ENCODE results near the gene DPCD. TPM values are rescaled to one million over a fixed set of nuclear protein-coding genes. Genes with fewer than 3 reads are reported as not detected.

DPCD gene
- polyA plus RNA-seq, 2 donors, result 17.3 to 28.3 TPM

GRCh38 chr10:101572785-101573184 is 15.3 kb upstream of the DPCD start:
- 91 to 93% methylated on average over 2 of the region's 2 CpGs for WGBS, 2 donors
- Histone ChIP-seq H3K36me3 (ENCODE audit: control insufficient read depth in 2 of 2, insufficient read depth in 2 of 2, low read length in 1 of 2) (no peaks in the 10 kb centered on the region), H3K27me3 (ENCODE audit: control insufficient read depth in 1 of 2, insufficient read depth in 2 of 2, low read length in 2 of 2) (peaks cover 0 to 2% of the 10 kb centered on the region in 2 donors)

GRCh38 chr10:101573885-101574753 is 14.0 kb upstream of the DPCD start:
- peaks cover 0 to 13% of the 10 kb centered on the region in 2 donors for H3K4me1 ChIP-seq (ENCODE audit: control insufficient read depth in 2 of 2, insufficient read depth in 2 of 2, low read length in 1 of 2)
- 88 to 89% methylated on average over 25 of the region's 25 CpGs for WGBS, 2 donors
- H3K27me3 ChIP-seq (ENCODE audit: control insufficient read depth in 1 of 2, insufficient read depth in 2 of 2, low read length in 2 of 2), result no peaks in the 10 kb centered on the region
- H3K9me3 ChIP-seq (ENCODE audit: control insufficient read depth in 2 of 2, insufficient read depth in 1 of 2, low read depth in 1 of 2, low read length in 1 of 2), result peaks cover 0 to 5% of the 10 kb centered on the region in 2 donors
- H3K36me3 ChIP-seq (ENCODE audit: control insufficient read depth in 2 of 2, insufficient read depth in 2 of 2, low read length in 1 of 2), result peaks cover 0 to 6% of the 10 kb centered on the region in 2 donors
- H3K4me3 ChIP-seq (ENCODE audit: low read depth in 1 of 2, low read length in 2 of 2), result no peak overlapping the region
- no peak overlapping the region for H3K27ac ChIP-seq (ENCODE audit: low read depth in 2 of 2, low read length in 1 of 2)

More at GRCh38 chr10:101572785-101573184, 15.3 kb upstream of the DPCD start:
- Histone ChIP-seq H3K9me3 (ENCODE audit: control insufficient read depth in 2 of 2, insufficient read depth in 1 of 2, low read depth in 1 of 2, low read length in 1 of 2) (peaks cover 0 to 5% of the 10 kb centered on the region in 2 donors), H3K4me3 (ENCODE audit: low read depth in 1 of 2, low read length in 2 of 2) (no peak overlapping the region), H3K4me1 (ENCODE audit: control insufficient read depth in 2 of 2, insufficient read depth in 2 of 2, low read length in 1 of 2) (peaks cover 0 to 13% of the 10 kb centered on the region in 2 donors), H3K27ac (ENCODE audit: low read depth in 2 of 2, low read length in 1 of 2) (no peak overlapping the region)

GRCh38 chr10:101575091-101575490 is 13.0 kb upstream of the DPCD start:
- no peaks in the 10 kb centered on the region for H3K27me3 ChIP-seq (ENCODE audit: control insufficient read depth in 1 of 2, insufficient read depth in 2 of 2, low read length in 2 of 2)
- no peak overlapping the region for H3K4me3 ChIP-seq (ENCODE audit: low read depth in 1 of 2, low read length in 2 of 2)
- no peak overlapping the region for H3K27ac ChIP-seq (ENCODE audit: low read depth in 2 of 2, low read length in 1 of 2)
- H3K9me3 ChIP-seq (ENCODE audit: control insufficient read depth in 2 of 2, insufficient read depth in 1 of 2, low read depth in 1 of 2, low read length in 1 of 2), result peaks cover 0 to 5% of the 10 kb centered on the region in 2 donors
- peaks cover 0 to 15% of the 10 kb centered on the region in 2 donors for H3K36me3 ChIP-seq (ENCODE audit: control insufficient read depth in 2 of 2, insufficient read depth in 2 of 2, low read length in 1 of 2)
- 77 to 86% methylated on average over 3 of the region's 3 CpGs for WGBS, 2 donors
- peaks cover 0 to 11% of the 10 kb centered on the region in 2 donors for H3K4me1 ChIP-seq (ENCODE audit: control insufficient read depth in 2 of 2, insufficient read depth in 2 of 2, low read length in 1 of 2)

GRCh38 chr10:101575580-101576210 is 12.4 kb upstream of the DPCD start:
- no peak overlapping the region for H3K4me3 ChIP-seq (ENCODE audit: low read depth in 1 of 2, low read length in 2 of 2)
- peaks cover 0 to 7% of the 10 kb centered on the region in 2 donors for H3K4me1 ChIP-seq (ENCODE audit: control insufficient read depth in 2 of 2, insufficient read depth in 2 of 2, low read length in 1 of 2)
- no peaks in the 10 kb centered on the region for H3K27me3 ChIP-seq (ENCODE audit: control insufficient read depth in 1 of 2, insufficient read depth in 2 of 2, low read length in 2 of 2)
- H3K27ac ChIP-seq (ENCODE audit: low read depth in 2 of 2, low read length in 1 of 2), result no peak overlapping the region
- peaks cover 0 to 18% of the 10 kb centered on the region in 2 donors for H3K36me3 ChIP-seq (ENCODE audit: control insufficient read depth in 2 of 2, insufficient read depth in 2 of 2, low read length in 1 of 2)
- 83% methylated on average over 7 of the region's 7 CpGs for WGBS, 2 donors
- H3K9me3 ChIP-seq (ENCODE audit: control insufficient read depth in 2 of 2, insufficient read depth in 1 of 2, low read depth in 1 of 2, low read length in 1 of 2), result peaks cover 0 to 5% of the 10 kb centered on the region in 2 donors

GRCh38 chr10:101576211-101576863 is 11.8 kb upstream of the DPCD start:
- Histone ChIP-seq H3K27me3 (ENCODE audit: control insufficient read depth in 1 of 2, insufficient read depth in 2 of 2, low read length in 2 of 2) (no peaks in the 10 kb centered on the region), H3K9me3 (ENCODE audit: control insufficient read depth in 2 of 2, insufficient read depth in 1 of 2, low read depth in 1 of 2, low read length in 1 of 2) (peaks cover 0 to 5% of the 10 kb centered on the region in 2 donors), H3K4me1 (ENCODE audit: control insufficient read depth in 2 of 2, insufficient read depth in 2 of 2, low read length in 1 of 2) (peaks cover 0 to 1% of the 10 kb centered on the region in 2 donors), H3K27ac (ENCODE audit: low read depth in 2 of 2, low read length in 1 of 2) (no peak overlapping the region), H3K36me3 (ENCODE audit: control insufficient read depth in 2 of 2, insufficient read depth in 2 of 2, low read length in 1 of 2) (peaks cover 0 to 18% of the 10 kb centered on the region in 2 donors), H3K4me3 (ENCODE audit: low read depth in 1 of 2, low read length in 2 of 2) (no peak overlapping the region)
- WGBS, 2 donors, result 81 to 86% methylated on average over 7 of the region's 7 CpGs

GRCh38 chr10:101577121-101577871 is 10.8 kb upstream of the DPCD start:
- 89 to 92% methylated on average over 7 of the region's 7 CpGs for WGBS, 2 donors
- Histone ChIP-seq H3K27ac (ENCODE audit: low read depth in 2 of 2, low read length in 1 of 2) (no peak overlapping the region), H3K36me3 (ENCODE audit: control insufficient read depth in 2 of 2, insufficient read depth in 2 of 2, low read length in 1 of 2) (peaks cover 0 to 18% of the 10 kb centered on the region in 2 donors)

GRCh38 chr10:101578192-101578591 is 9.9 kb upstream of the DPCD start:
- Histone ChIP-seq H3K36me3 (ENCODE audit: control insufficient read depth in 2 of 2, insufficient read depth in 2 of 2, low read length in 1 of 2) (peaks cover 2 to 25% of the 10 kb centered on the region in 2 donors), H3K4me1 (ENCODE audit: control insufficient read depth in 2 of 2, insufficient read depth in 2 of 2, low read length in 1 of 2) (peaks cover 0 to 1% of the 10 kb centered on the region in 2 donors), H3K27ac (ENCODE audit: low read depth in 2 of 2, low read length in 1 of 2) (no peak overlapping the region), H3K4me3 (ENCODE audit: low read depth in 1 of 2, low read length in 2 of 2) (no peak overlapping the region), H3K9me3 (ENCODE audit: control insufficient read depth in 2 of 2, insufficient read depth in 1 of 2, low read depth in 1 of 2, low read length in 1 of 2) (no peaks in the 10 kb centered on the region), H3K27me3 (ENCODE audit: control insufficient read depth in 1 of 2, insufficient read depth in 2 of 2, low read length in 2 of 2) (no peaks in the 10 kb centered on the region)
- 87 to 94% methylated on average over 5 of the region's 5 CpGs for WGBS, 2 donors

More at GRCh38 chr10:101577121-101577871, 10.8 kb upstream of the DPCD start:
- H3K9me3 ChIP-seq (ENCODE audit: control insufficient read depth in 2 of 2, insufficient read depth in 1 of 2, low read depth in 1 of 2, low read length in 1 of 2), result peaks cover 0 to 5% of the 10 kb centered on the region in 2 donors
- peaks cover 0 to 1% of the 10 kb centered on the region in 2 donors for H3K4me1 ChIP-seq (ENCODE audit: control insufficient read depth in 2 of 2, insufficient read depth in 2 of 2, low read length in 1 of 2)
- no peaks in the 10 kb centered on the region for H3K27me3 ChIP-seq (ENCODE audit: control insufficient read depth in 1 of 2, insufficient read depth in 2 of 2, low read length in 2 of 2)
- H3K4me3 ChIP-seq (ENCODE audit: low read depth in 1 of 2, low read length in 2 of 2), result no peak overlapping the region

GRCh38 chr10:101578803-101579515 is 9.2 kb upstream of the DPCD start:
- 89 to 90% methylated on average over 13 of the region's 13 CpGs for WGBS, 2 donors
- Histone ChIP-seq H3K4me3 (ENCODE audit: low read depth in 1 of 2, low read length in 2 of 2) (no peak overlapping the region), H3K36me3 (ENCODE audit: control insufficient read depth in 2 of 2, insufficient read depth in 2 of 2, low read length in 1 of 2) (peaks cover 6 to 30% of the 10 kb centered on the region in 2 donors), H3K27me3 (ENCODE audit: control insufficient read depth in 1 of 2, insufficient read depth in 2 of 2, low read length in 2 of 2) (no peaks in the 10 kb centered on the region), H3K4me1 (ENCODE audit: control insufficient read depth in 2 of 2, insufficient read depth in 2 of 2, low read length in 1 of 2) (peaks cover 0 to 1% of the 10 kb centered on the region in 2 donors), H3K27ac (ENCODE audit: low read depth in 2 of 2, low read length in 1 of 2) (no peak overlapping the region), H3K9me3 (ENCODE audit: control insufficient read depth in 2 of 2, insufficient read depth in 1 of 2, low read depth in 1 of 2, low read length in 1 of 2) (no peaks in the 10 kb centered on the region)

Data from esophagus (tissue), 2 donors.